ENCODE measurements around the gene OIP5.
"Not testable (repeated sequence)": the region's sequence is repeated elsewhere in the genome, so short reads cannot be mapped to it uniquely, and the experiment has no call there.

The OIP5 gene

GRCh38 chr15:41301587-41301986, 30.8 kb downstream of the OIP5 start:
- no peak for ATAC-seq
- TF ChIP-seq BACH2 (CRISPR knock-in tag; IDR thresholded peaks at IDR 0.05; ENCODE audit: borderline replicate concordance) (no peak), TSHZ2 (CRISPR knock-in tag; IDR thresholded peaks at IDR 0.05) (no peak)

DNA sequence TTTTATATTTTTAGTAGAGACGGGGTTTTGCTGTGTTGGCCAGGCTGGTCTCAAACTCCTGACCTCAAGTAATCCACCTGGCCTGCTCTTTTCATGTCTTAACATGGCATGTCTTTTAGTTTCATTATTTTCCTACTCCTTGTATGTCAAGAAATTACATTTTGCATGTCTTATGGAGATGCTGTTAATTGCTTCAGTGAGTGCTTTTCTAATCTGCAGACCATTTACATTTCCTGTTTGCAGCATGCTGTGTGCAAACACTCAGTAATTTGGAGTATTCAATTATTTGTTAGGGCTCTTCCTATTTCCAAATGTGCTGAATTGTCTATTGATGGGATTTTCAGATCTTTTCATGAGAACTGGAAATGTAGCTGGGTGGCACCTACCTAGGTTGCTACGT, 31.3 kb downstream of the OIP5 start:
- ATAC-seq = not testable (repeated sequence)

DNA sequence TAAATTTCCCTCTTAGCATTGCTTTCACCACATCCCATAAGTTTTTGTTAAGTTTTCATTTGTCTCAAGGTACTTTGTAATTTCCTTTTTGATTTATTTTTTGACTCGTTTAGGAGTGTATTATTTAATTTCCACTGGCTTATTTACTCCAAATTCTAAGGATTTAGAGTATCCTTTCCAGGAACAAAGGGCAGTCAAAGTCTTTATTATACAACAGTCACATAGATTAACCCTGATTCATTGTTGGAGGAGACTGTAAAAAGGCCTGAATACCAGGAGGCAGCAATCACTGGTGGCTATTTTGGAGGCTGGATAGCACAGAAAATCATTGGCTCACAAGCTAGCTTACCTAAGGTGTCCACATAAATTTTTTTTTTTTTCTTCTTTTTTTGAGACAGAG, 39.9 kb downstream of the OIP5 start:
- TF ChIP-seq SNAI2 (CRISPR knock-in tag; IDR thresholded peaks at IDR 0.05) = no peak
- TF ChIP-seq OSR1 (CRISPR knock-in tag; IDR thresholded peaks at IDR 0.05) = no peak
- TF ChIP-seq POU6F1 (CRISPR knock-in tag; IDR thresholded peaks at IDR 0.05; ENCODE audit: borderline replicate concordance, low read depth) = no peak
- no peak for TF ChIP-seq ZFP30 (CRISPR knock-in tag; IDR thresholded peaks at IDR 0.05)
- no peak for TF ChIP-seq TCF4 (CRISPR knock-in tag; IDR thresholded peaks at IDR 0.05; ENCODE audit: borderline replicate concordance)
- no peak for TF ChIP-seq CSDC2 (CRISPR knock-in tag; IDR thresholded peaks at IDR 0.05)
- TF ChIP-seq PPARA (CRISPR knock-in tag; IDR thresholded peaks at IDR 0.05; ENCODE audit: borderline replicate concordance) = no peak
- TF ChIP-seq ARNTL (CRISPR knock-in tag; IDR thresholded peaks at IDR 0.05; ENCODE audit: borderline replicate concordance, low read depth) = no peak
- TF ChIP-seq ZNF565 (CRISPR knock-in tag; conservative IDR thresholded peaks at IDR 0.05; ENCODE audit: low read depth) = no peak
- TF ChIP-seq ZFP3 (CRISPR knock-in tag; IDR thresholded peaks at IDR 0.05) = no peak
- TF ChIP-seq GLIS3 (CRISPR knock-in tag; IDR thresholded peaks at IDR 0.05) = no peak
- TF ChIP-seq ISL1 (CRISPR knock-in tag; IDR thresholded peaks at IDR 0.05) = no peak
- no peak for TF ChIP-seq BACH2 (CRISPR knock-in tag; IDR thresholded peaks at IDR 0.05; ENCODE audit: borderline replicate concordance)
- TF ChIP-seq PATZ1 (CRISPR knock-in tag; IDR thresholded peaks at IDR 0.05; ENCODE audit: borderline replicate concordance) = no peak
- TF ChIP-seq TSHZ2 (CRISPR knock-in tag; IDR thresholded peaks at IDR 0.05) = no peak
- no peak for ATAC-seq

- TF ChIP-seq CREB5 (CRISPR knock-in tag; IDR thresholded peaks at IDR 0.05; ENCODE audit: low read depth) = no peak
- no peak for TF ChIP-seq OSR1 (CRISPR knock-in tag; IDR thresholded peaks at IDR 0.05)
- TF ChIP-seq ZNF565 (CRISPR knock-in tag; conservative IDR thresholded peaks at IDR 0.05; ENCODE audit: low read depth) = no peak
- TF ChIP-seq ISL1 (CRISPR knock-in tag; IDR thresholded peaks at IDR 0.05) = no peak
- no peak for TF ChIP-seq PATZ1 (CRISPR knock-in tag; IDR thresholded peaks at IDR 0.05; ENCODE audit: borderline replicate concordance)
- ATAC-seq = no peak
These were observed 41.2 kb downstream of the OIP5 start for GRCh38 chr15:41291065-41291631.

Measured in SK-N-SH treated with all-trans-retinoic acid at 6 μM for 48 hours (cell line).